Stimulated activated CD8-positive, alpha-beta memory T cell treated with anti-CD3 and anti-CD28 coated beads, Interleukin-7, amount 100 ng/mL, for 4 hours (primary cell): ENCODE measurements around the gene CDH13.
A peak's percentile ranks its signal among the peaks of the same experiment; 100 is the strongest.

Experiments used
- DNase-seq, 2 donors: peaks; one replicate each; pipeline ENCODE4 v3.0.0-alpha.2; 2020; ENCODE audit warnings: low read depth in 2 of 2

The CDH13 gene

DNA sequence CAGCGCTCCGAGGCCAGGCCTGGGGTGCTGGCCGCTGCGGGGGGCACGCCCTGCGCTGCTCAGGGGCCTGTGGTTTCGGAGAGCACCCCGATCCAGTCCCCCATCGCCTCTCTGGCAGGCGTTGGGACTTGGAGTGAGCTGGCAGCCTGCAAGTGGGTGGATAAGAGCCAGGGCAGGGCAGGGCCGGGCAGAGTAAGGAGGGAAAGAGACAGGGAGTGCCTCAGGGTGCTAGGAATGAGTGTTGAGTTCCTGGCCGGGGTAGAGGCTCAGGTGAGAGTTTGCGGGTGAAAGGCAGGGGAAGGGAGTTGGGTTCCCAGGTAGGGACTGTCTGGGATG lies 1.3 kb downstream of the CDH13 start:
- no peak for DNase-seq

DNA sequence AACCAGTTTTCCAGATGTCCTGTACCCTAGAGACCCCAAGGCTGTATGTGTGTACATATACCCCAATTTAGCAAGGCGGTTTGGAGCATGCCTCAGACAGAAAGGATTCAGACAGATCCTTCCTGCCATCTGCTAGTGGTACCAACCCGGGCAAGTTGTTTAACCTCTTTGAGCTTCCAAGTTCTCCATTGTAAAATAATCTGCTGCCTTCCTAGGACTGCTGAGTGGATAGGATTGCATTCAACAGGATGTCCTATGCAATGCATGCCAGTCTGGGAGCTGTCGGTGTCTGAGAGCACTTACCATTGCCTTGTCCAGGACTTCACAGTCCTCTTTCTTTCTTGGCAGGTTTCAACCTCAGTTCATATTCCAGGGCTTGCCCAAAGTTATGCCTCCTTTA lies 1.9 kb downstream of the CDH13 start:
- no peak for DNase-seq

DNA sequence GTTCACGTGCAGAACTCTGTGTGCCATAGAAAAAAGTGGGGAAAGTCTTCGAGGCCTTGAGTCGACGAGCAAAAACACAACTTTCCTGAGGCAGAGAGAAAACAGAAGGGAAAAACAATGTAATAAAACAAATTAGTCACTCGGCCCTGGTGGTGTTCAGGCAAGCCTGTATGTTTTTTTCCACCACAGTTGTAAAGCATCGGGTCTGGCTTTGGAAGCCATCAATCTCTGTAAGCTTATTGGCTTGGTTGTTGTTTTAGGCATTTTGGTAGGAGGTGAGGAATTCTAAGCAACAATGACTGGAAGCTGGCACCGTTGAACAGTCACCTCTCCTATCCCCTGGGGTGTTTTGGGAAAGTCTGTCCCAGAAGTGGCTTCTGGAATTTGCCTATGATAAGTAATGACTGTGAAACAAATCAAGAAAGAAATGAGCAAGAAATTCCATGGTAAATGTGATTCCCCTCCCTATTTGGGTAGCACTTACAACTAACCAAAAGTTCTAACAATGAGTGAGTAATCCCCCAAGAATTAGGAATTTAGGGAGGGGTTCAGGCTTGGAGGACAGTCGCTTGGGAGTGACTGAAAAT lies 2.8 kb downstream of the CDH13 start:
- DNase-seq, result no peak

DNA sequence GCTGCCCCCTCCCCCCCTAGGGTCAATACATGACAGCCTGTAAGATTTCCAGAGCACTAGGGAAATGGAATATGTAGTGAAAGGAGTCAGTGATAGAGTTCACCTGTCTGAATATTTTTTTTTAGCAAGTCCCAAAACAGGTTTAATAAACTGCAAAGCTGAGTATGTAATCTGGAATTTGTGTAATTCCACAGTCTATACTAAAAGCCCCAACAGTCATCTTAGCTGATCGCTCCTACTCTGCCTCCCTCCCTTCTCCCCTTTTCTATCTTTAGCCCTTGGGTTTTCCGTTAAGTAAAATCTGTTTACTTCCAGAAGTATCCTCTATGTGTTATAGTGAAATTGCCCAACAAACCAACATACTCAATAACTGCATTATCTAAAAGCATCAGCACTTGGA lies 3.5 kb downstream of the CDH13 start:
- no peak for DNase-seq

DNA sequence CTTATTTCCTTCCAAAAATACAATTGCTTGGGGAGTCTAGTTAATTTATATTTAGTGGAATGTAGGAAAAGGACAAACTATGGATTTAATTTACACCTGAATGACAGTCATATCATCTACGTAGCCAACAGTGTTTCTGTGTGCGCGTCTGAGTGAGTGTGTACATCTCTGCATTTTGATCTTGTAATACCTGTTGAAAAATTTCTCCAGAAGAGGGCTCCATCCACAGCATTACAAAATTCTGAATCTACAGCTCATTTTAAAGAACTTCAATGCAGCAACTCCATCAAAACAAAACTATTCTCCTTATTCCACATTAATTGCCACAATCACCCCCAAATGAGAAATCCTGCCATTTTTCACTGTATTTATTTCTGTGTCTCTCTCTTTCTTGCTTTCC lies 3.9 kb downstream of the CDH13 start:
- no peak for DNase-seq

DNA sequence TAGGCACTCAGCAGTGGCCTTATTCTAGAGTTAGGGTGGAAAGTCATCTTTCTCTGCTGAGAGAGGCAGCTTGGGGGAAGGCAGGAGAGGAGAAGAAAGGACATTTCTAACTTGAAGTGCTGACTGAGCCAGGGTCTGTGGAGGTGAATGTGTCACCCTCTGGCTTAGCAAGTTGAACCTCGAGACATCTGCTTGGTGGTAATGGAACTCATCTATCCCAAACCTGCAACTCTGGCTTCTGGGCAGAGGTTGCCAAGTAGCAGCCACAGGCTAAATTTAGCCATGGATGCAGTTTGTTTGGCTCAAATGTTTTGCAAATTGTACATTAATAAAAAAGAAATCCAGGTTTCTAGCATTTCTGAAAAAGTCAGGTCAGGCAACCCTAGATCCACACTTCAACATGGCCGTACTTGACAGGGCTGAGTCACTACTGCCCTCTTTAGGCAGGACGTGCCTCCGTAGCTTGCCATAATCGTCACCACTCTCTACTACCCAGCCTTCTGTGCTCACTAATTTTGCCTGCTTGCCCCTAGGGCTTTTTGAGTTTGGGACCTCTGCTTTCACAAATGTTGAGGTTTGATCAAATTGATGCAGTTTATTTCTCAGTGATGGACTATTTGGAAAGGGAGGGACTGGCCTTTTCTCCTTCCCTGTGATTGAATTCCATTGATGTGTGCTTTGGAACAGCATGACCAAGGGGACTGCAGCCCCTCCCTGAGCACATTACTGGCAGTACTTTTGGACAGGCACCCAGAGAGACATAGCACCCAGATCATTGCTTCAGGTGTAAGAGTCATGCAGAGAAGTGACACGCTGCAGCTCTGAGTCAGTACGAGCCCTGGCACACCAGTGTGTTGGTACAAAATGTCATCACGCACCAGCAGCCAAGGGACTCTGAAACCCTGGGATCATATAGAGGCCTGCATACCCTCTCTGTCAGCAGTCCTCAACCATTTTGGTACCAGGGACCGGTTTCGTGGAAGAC lies 5.2 kb downstream of the CDH13 start:
- DNase-seq, result no peak

DNA sequence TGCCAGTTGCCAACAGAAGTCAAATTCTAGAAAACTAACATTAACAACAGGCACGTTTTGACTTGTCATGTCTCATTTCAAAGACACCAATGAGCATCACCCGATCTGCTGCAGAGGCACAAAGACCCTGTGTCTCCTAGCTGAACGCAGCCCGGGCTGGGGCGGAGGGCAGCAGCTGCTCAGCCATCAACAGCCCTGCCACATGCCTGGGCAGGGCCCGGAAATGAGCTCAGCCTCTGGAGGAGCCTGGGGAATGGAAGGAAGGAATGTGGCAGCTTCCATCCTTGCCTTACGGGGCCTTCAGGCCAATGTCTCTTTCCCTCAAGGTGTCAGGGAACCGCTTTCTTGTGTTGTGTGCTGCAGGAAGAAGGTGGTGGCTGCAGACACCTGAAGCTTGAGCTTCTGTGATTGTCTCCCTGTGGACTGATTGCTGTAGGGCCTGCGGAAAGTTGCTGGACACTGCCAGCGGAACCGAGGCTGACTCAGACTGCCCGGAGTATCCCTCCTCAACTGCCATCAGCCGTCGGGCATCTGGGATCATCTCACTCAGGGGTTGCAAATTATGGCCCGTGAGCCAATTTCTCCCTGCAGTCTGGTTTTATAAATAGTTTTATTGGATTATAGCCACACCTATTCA lies 7.3 kb downstream of the CDH13 start:
- DNase-seq, result no peak

DNA sequence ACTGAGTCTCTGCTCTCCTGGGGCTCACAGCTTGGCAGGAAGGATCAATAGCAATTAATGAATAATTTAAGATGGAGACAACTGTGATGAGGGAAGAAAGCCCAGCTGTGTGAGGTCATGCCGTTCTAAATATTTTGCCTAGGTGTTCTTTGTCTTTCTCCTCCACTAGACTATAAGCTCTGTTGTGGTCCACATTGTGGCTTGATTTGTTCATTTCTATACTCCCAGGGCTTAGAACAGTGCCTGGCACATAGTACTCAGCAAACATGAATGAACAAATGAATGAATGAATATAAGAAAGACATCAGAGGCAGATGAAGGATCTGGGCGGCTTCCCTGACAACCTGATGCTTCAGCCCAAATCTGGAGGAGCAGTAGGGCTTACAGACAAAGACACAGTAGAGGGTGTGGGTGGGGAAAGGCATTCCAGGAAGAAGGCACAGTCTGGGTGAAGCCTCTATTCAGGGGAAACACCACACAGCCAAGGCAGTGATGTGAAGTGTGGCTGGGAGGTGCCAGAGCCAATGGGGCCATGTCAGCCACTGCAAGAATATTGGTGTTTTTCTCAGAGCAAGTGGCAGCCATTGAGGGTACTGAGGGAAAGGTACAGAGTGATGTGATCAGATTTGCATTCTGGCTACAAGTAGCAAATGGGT lies 8.3 kb downstream of the CDH13 start:
- DNase-seq, result no peak

DNA sequence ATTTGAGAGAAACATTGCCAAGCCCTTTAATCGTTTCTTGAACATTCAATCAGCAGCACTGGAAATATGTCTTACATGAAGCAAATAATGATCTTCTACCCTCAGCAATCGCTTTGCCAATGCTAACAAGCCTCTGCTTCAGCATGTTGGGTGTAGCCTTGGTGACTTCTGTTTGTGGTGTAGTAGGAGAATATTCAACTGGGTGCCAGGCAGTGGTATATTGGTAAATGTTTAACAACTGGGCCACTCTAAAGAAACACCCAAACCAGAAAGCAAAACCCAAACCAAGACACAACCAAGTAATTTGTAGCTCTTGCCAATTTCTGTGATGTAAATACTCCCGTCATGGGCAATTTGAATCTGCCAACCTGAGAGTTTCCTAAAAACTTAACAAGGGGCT lies 9.7 kb downstream of the CDH13 start:
- DNase-seq, result no peak

DNA sequence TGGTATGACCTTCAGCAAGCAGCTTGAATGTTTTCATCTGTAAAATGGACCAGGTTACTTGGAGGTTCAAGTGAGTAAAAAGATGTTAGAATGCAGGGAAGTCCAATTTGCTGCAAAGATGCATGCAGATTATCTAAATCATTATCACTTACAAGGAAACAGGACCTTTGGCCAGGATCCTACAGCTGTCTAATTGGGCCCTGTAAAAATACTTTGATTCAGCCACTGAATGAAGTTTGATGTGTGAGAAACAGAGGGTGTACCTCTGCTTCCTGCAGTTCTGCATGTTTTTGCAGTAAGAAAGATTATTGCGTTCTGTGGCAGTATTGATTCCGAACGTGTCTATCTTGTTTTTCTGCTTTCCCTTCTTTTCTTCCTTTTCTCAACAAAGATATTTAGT lies 10.2 kb downstream of the CDH13 start:
- no peak for DNase-seq

DNA sequence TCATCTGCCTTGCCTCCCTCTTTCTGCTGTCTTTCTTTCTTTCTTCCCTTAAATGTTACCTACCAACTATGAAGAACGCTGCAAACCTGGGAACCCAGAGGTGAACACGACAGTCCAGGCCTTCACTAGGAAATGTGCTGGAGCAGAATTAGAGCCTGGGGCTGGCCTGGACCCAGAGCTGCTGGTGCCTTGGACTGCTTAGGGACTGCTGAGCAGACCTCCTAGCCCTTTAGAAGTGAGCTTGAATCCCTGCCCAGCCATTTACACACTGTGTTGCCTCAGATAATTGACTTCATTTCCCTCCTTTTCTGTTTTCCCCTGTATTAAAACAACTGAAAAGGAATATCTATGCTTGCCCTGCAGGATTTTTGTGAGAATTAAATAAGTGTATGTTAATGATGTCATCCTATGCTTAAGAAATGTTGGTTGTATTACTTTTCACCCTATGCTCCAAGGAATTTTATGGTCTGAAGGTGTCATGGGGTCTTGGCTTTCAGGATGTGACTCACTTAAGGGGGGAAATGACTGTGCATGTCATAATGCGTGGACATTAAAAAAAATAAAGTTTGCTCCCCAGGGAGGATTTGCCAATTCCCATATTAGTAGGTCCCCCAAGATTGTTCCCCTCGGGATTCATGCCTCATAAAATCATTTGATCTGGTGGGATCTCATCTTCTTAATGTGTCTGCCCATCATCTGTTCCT lies 11.5 kb downstream of the CDH13 start:
- no peak for DNase-seq

DNA sequence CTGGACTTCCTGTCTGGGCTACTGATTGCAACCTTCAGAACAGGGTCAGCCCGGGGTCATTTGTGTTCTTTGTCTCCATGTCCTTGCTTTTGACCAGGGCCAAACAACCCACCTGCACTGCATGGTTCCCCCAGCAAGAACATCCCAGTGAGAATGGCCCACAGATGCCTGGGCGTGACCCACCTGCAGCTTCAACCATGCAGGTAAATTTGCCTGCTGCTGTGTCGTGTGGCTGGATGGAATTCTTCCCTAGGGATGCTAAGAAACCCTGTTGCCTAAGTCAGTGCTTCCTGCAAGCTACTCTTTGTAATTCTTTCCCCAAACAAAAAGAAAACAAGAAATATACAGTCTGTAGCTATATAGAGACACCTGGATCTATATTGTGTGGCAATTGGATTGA lies 12.5 kb downstream of the CDH13 start:
- DNase-seq, result no peak

DNA sequence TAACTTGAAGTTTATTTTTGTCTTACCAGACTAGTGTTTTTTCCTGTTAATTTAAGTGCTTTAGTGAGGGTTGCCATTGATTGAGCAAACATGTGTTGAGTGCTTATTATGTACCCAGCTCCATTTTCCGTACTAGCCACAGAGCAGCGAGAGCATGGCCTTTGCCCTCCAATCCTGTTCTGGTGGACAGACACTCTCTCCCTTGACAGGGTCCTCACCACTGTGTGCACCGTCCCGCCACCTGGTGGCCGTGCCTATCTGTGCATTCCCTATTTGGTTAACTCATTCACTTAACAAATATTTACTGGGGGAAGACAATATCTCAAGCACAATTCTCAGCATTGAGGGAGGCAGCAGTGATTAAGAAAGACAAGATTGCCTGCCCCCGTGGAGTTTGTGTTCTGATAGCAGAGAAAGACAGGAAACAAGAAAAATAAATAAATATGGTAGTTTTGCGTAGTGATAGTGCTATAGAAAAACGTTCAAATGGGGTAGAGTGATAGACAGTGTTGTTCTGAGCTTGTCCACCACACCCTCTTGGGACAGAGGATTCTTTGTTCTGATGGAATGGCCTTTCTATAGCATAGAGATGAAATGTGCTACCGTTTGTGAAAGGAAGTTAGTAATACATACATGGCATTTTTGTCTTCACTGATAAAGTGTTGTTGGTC lies 13.0 kb downstream of the CDH13 start:
- DNase-seq, result peak in 1 of 2 donors; percentile 32

DNA sequence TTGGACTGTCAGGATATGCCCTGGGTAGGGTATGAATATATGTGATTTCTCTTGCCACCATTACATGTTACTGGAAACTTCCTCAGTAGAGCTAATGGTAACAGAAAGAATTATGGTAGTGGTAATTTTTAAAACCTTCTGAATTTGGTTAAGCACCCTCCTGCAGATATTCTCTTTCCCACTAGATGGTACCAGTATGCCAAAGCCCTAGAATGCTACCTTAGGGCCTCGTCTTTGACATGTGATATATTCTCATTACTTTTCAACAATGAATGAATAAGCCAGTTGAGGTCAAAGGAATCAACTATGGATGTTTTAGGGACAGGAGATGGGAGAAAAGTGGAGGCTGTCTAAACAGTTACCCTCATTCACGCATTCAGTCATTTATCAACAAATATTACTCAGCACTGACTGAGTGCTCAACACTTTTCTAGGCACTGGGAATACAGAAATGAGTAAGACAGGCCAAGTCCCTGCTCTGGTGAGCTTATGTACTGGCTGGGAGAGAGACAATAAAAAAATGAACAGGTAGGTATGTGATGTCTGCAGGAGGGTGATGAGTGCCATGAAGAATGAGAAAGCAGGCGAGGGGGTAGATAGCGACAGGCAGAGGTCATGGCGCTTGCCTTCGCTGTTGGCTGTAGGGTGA lies 14.7 kb downstream of the CDH13 start:
- no peak for DNase-seq

DNA sequence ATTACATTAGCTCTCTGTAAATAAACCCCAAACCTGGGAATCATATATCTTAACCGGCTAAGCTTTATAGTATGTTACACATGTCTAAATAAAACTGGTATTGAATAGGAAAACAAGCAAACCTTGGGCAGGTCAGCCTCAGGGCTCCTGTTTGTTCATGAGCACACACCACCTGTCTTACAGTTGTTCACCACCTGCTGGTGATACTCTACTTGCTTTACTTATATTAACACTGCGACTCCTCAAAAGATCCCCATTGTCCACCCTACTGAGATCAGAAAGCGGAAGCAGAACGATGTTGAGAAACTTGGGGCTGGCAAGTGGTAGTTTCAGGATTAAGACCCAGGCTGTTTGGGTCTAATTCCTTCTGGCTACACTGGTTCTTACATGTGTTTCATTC lies 16.4 kb downstream of the CDH13 start:
- DNase-seq, result no peak

DNA sequence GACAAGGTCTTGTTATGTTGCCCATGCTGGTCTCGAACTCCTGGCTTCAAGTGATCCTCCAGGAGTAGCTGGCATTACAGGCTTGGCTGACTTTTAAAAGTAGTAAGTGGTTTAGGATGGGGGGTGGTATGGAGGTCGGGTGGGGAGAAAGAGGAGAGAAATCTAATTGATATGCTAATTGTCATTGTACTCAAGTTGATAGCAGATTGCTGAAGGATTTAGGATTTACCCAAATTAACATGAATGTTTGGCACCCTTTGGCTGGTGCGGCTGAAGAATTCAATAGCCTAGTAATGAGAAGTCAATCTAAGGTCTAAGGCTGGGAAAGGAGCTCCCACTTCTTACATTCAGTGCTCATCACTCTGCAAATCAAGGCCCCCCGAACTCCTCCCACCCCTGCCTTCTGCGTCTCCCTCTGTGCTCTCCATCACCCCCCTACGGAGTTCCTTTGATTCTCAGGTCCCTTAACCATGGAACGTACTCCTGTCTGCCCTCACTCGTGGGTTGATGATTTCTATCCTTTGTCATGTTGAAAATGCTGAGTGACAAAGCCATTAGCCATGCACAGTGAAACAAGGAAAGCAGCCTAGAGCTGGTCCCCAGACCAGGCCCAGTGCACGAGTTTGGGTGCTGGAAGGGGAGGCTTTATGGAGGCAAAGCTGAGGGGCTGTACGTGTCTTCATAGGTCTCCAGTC lies 17.3 kb downstream of the CDH13 start:
- DNase-seq, result no peak

DNA sequence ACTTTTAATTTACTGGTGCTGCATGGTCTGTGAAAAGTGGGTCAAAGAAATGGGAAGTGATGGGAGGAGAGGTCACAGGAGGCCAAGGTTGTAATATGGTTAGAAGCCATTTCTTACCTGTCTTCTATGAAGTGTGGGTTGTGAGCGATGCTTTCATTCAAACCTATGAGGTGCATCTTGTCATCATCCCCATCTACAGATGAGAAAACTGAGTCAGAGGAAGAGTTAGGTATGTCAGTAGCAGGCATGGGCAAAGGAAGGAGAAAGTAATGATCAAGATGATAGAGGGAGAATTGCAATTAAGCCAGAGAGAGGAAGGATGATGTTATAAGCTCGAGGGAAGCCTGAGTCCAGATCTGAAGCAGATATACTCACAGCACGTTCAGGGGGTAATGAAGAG lies 19.7 kb downstream of the CDH13 start:
- DNase-seq, result no peak

DNA sequence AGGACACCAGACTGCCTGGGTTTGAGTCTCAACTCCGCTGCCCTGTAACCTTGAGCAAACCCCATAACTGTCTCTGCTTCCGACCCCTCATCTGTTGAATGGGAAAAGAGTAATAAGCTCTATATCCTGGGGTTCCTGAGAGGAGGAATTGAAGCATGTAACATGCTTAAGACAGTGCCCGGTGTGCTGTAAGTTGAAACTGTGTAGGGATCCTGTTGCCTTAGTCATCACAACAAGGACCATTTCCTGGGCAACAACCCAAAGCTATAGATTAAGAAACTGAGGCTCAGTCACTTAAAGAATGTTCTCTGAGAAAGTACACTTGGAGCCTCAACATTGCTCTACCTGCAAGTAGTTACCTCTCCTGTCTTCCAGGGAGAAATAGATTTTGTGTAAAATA lies 23.0 kb downstream of the CDH13 start:
- DNase-seq, result no peak

DNA sequence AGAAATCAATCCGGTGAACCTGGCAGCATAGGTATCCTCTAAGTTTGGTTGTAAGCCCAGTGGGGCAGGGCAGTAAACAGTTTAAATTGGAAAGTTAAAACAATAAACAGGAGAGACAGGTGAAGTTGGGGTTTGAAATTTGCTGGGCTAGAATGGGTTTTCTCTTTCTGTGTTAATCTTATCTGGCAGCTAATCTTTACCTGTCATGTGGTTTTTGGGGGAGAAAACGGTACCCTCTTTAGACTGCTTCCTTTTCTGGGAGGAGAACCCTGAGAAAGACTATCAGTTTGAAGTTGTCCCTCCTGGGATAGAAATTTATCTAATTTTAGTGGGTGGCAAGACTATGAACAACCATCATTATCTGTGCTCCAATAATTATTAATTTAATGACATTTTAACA lies 24.0 kb downstream of the CDH13 start:
- DNase-seq, result no peak

DNA sequence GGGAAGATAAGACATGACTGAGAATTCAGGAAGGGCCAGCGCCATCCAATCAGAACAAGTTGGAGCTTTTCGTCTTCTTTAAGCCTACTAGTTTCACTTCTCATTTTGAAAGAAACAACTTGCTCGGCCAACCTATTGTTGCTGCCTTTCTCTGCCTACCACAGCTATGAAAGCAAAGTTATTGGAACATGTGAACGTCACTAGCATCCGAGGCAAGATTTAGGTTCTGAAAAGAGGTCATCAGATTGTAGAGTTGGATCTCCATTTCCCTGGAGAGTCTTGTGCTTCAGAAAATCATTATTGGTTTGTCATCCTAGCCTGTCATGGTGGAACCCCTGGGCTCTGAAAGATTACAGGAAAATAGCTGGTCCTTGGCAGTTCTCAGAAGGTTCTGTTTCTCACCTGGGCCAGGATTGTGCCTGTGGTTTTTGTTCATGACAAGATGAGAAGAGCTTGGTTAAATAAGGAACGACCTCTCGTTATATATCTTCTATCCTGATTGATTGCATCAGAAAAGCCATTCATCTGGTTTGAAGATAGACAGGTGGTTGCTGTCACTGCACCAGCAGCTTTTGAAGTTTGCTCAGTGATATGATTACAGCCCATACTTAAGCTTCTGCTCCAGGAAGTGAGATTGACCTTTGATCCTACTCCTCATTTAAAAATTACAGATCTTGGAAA lies 25.3 kb downstream of the CDH13 start:
- DNase-seq, result no peak
